Activated CD4-positive, alpha-beta T cell treated with anti-CD3 and anti-CD28 coated beads, Interleukin-2, amount 10 ng/mL, durations not matched to agents 24 days and 14 days (primary cell): ENCODE results near the gene IL17REL. TPM values are rescaled to one million over a fixed set of nuclear protein-coding genes. Genes with fewer than 3 reads are reported as not detected.
"Not testable (repeated sequence)": the region's sequence is repeated elsewhere in the genome, so short reads cannot be mapped to it uniquely, and the experiment has no call there.

ENCODE experiments used
- DNase-seq: peaks from one replicate; pipeline ENCODE4 v3.0.0; 2022
- H3K27ac Mint-ChIP-seq: one replicate; pipeline ENCODE4 v1.8.0; 2022; ENCODE audit warnings: mild to moderate bottlenecking, mixed read lengths
- H3K27me3 Mint-ChIP-seq: one replicate; pipeline ENCODE4 v1.8.0; 2022; ENCODE audit warnings: mixed read lengths
- H3K36me3 Mint-ChIP-seq: one replicate; pipeline ENCODE4 v1.8.0; 2022; ENCODE audit warnings: low read depth, mild to moderate bottlenecking, mixed read lengths
- H3K4me1 Mint-ChIP-seq: one replicate; pipeline ENCODE4 v1.8.0; 2021; ENCODE audit warnings: mixed read lengths
- H3K4me3 Mint-ChIP-seq: one replicate; pipeline ENCODE4 v1.8.0; 2022; ENCODE audit warnings: mild to moderate bottlenecking, moderate library complexity, mixed read lengths
- H3K9me3 Mint-ChIP-seq: one replicate; pipeline ENCODE4 v1.8.0; 2021; ENCODE audit warnings: mixed read lengths
- intact Hi-C: fragments of 100-400 bp; cut with micrococcal nuclease; formaldehyde crosslinking; loops from one replicate; pipeline ENCODE4 v1.15.1; 2023
- total RNA-seq: library from RNA; stranded (reverse); gene quantifications from 2 replicates; pipeline ENCODE4 v1.2.3, GENCODE V29; 2022

The IL17REL gene
- total RNA-seq, 1 donor from 2014 or later, result 0.09 TPM

DNA sequence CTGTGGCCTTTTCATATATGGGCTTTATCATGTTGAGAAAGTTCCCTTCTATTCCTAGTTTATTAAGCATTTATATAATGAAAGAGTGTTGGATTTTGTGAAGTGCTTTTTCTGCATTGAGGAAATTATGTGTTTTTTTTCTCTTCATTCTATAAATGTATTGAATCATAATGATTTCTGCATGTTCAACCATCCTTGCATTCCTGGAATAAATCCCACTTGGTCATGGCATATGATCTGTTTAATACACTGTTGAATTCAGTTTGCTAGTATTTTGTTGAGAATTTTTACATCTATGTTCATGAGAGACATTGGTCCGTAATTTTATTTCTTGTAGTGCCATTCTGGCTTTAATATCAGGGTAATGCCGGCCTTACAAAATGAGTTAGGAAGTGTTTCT, 26.2 kb downstream of the IL17REL start:
- no peak overlapping the region for H3K27ac Mint-ChIP-seq
- H3K36me3 Mint-ChIP-seq, result peaks cover 20% of the 10 kb centered on the region
- DNase-seq, result no peak
- peaks cover 5% of the 10 kb centered on the region for H3K4me1 Mint-ChIP-seq
- H3K9me3 Mint-ChIP-seq, result peaks cover 30% of the 10 kb centered on the region
- peaks cover 35% of the 10 kb centered on the region for H3K27me3 Mint-ChIP-seq
- no peak overlapping the region for H3K4me3 Mint-ChIP-seq
- intact Hi-C loops, result no loop called here

DNA sequence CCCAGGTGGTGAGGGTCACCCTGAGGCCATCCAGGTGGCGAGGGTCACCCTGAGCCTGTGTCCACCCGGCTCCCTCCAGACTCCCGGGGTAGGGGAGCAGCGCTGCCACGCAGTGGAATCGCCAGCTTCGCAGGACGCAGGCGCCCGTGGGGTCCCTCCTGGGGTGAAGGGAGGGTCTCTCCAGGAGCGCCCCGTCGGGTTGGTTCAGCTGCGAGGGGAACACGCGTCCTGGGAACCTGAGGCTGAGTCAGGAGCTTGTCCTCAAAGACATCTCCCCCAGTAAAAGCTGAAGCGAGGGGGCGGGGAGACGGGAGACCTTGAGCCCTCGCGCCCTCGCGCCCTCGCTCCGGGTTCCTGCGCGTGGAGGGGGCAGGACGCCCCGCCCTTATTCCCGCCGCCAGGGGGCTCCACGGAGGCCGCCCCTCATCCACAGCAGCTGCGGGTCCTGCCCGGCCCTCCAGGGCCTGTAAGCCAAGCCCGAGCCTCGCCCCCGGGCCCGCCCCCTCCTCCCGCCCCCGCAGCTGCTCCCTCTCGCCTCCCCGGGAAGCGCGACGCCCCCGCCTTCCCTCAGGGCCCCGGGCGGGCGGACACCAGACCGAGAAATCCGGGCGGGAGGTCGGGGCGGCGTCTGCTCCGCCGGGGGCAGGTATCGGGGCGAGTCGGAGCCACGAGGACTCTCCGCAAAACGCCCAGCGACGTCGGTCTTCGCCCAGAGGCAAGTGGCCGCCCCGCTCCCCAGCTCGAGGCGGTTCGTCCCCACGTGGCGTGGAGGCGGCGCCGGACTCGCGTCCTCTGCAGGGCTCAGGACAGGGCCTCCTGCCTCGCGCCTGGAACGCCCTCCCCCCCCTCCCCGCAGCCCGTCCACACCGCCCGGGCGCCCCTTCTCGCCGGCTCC, 29.2 kb downstream of the IL17REL start:
- Mint-ChIP-seq H3K4me1 (peaks cover 16% of the 10 kb centered on the region), H3K27me3 (peaks cover 30% of the 10 kb centered on the region), H3K4me3 (no peak overlapping the region), H3K9me3 (peaks cover 29% of the 10 kb centered on the region), H3K36me3 (peaks cover 29% of the 10 kb centered on the region), H3K27ac (no peak overlapping the region)
- DNase-seq, result peak; percentile 73
- intact Hi-C loops, result no loop called here

DNA sequence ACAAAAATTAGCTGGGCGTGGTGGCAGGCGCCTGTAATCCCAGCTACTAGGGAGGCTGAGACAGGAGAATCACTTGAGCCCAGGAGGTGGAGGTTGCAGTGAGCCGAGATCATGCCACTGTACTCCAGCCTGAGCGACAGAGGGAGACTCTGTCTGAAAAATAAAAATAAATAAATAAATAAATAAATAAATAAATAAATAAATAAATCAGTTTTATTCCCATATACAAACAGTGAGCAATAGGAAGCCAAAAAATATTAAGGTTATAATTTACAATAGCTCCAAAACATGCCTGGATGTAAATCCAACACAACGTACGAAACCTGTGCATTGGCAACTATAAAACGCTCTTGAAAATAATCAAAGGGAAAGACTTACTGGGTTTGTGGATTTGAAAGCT, 30.8 kb downstream of the IL17REL start:
- peaks cover 17% of the 10 kb centered on the region for H3K4me1 Mint-ChIP-seq
- H3K9me3 Mint-ChIP-seq, result peaks cover 28% of the 10 kb centered on the region
- H3K36me3 Mint-ChIP-seq, result peaks cover 31% of the 10 kb centered on the region
- DNase-seq, intact Hi-C loops, H3K27ac Mint-ChIP-seq, H3K4me3 Mint-ChIP-seq: not testable (repeated sequence)
- H3K27me3 Mint-ChIP-seq, result peaks cover 27% of the 10 kb centered on the region

DNA sequence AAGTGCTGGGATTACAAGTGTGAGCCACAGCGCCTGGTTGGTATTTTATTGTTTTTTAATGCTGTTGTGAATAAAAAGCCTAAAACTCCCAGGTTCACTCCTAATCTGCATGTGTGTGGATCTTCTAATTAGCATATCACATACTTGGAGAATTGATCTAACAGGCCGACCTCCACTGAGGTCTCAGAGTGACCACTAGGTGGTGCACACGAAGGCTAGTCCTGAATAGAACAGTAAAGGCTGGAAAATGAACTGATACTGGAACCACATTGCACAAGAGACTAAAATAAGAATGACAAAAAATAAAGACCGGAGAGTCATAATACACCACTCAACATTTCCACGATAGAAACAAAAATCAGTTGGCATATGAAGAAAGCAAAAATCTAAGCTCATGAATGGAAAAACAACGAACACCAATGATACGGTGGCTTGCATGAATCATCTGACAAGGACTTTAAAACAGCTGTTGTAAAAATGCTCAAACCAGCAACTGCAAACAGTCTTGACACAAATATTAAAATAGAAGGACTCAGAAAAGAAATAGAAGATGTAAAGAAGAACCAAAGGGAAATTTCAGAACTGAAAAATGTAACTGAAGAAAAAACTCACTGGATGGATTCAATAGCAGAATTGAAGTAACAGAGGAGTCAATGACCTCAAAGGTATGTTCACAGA, 32.8 kb downstream of the IL17REL start:
- intact Hi-C loops, result loop anchor here (2.0 kb wide), 1 partner anchor 13 kb away; no protein-coding TSS in a partner anchor
- peak overlapping the region; percentile 11 for H3K4me3 Mint-ChIP-seq
- peaks cover 33% of the 10 kb centered on the region for H3K36me3 Mint-ChIP-seq
- peak overlapping the region; percentile 73 for H3K27ac Mint-ChIP-seq
- H3K9me3 Mint-ChIP-seq, result peaks cover 14% of the 10 kb centered on the region
- peak; percentile 69 for DNase-seq
- H3K4me1 Mint-ChIP-seq, result peaks cover 29% of the 10 kb centered on the region
- H3K27me3 Mint-ChIP-seq, result peaks cover 8% of the 10 kb centered on the region

DNA sequence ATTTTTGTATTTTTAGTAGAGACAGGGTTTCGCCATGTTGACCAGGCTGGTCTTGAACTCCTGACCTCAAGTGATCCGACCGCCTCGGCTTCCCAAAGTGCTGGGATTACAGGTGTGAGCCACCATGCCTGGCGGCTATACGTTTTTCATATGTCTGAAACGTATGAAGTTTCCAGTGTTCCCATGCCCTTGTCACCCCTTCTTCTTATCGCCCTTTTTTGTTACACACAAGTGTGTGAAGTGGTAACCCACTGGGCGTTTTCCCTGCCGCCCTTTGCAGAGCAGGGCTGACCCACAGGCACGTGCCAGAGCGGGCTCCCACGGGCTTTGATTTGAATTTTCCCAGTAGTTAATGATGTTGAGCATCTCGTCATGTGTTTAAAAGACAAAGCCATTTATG, 35.0 kb downstream of the IL17REL start:
- peaks cover 24% of the 10 kb centered on the region for H3K4me1 Mint-ChIP-seq
- peaks cover 10% of the 10 kb centered on the region for H3K9me3 Mint-ChIP-seq
- no peak overlapping the region for H3K27ac Mint-ChIP-seq
- H3K4me3 Mint-ChIP-seq, result no peak overlapping the region
- H3K27me3 Mint-ChIP-seq, result peaks cover 2% of the 10 kb centered on the region
- no peak for DNase-seq
- H3K36me3 Mint-ChIP-seq, result peaks cover 27% of the 10 kb centered on the region
- intact Hi-C loops, result loop anchor here (2.0 kb wide), 2 partner anchors 41 kb away; no protein-coding TSS in a partner anchor

DNA sequence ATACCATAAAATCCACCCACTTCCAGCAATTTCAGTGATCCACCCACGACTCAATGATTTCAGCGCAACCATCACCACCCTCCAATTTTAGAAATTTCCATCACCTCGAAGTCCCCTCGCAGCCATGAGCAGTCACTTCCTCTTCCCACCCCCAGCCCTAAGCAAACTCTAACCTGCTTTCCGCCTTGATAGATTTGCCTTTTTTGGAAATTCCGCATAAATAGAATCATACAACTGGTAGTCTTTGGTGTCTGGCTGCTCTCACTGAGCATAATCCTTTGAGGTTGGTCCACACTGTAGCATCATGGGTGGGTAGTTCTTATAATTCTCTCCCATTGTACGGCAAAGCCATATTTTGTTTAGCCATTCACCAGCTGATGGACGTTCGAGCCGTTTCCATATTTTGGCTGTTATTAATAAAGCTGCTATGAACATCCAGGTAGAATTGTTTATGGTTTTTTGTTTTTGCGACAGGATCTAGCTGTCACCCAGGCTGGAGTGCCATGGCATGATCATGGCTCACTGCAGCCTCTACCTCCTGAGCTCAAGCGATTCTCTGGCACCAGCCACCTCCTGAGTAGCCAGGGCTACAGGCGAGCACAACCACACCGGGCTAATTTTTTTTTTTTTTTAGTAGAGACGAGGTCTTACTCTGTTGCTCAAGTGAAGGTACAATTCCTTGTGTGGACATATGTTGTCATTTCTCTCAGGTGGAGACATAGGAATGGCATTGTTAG, 36.0 kb downstream of the IL17REL start:
- peaks cover 24% of the 10 kb centered on the region for H3K4me1 Mint-ChIP-seq
- no peaks in the 10 kb centered on the region for H3K27me3 Mint-ChIP-seq
- peak; percentile 85 for DNase-seq
- H3K27ac Mint-ChIP-seq, result peak overlapping the region; percentile 71
- peak overlapping the region; percentile 1 for H3K4me3 Mint-ChIP-seq
- peaks cover 25% of the 10 kb centered on the region for H3K36me3 Mint-ChIP-seq
- intact Hi-C loops, result loop anchor here (2.0 kb wide), 2 partner anchors 40 to 42 kb away; no protein-coding TSS in a partner anchor
- peaks cover 8% of the 10 kb centered on the region for H3K9me3 Mint-ChIP-seq

DNA sequence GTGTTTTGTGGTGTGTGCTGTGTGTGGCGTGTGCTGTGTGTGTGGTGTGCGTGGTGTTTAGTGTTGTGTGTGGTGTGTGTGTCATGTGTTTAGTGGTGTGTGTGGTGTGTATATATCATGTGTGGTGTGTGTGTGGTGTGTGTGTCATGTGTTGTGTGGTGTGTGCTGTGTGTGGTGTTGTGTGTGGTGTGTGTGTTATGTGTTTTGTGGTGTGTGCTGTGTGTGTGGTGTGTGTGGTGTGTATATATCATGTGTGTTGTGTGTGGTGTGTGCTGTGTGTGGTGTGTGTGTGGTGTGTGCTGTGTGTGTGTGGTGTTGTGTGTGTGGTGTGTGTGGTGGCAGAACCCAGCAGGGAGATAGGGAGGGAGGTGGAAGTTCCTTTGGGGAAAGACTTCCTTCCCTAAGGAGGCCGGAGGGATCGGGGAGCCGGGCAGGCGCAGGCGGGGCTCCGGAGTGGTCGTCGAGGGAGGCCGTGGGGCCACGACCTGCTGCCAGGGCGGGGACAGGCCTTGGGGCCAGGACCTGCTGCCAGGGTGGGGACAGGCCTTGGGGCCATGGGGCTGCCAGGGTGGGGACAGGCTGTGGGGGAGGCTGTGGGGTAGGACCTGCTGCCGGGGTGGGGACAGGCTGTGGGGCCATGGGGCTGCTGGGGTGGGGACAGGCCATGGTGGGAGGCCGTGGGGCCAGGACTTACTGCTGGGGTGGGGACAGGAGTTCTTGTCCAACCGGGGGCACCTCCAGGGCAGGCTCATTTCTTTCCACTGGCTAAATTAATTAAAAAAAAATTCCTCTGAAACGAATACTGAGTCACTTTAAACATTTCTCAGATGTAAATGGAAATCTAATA, 36.8 kb downstream of the IL17REL start:
- peaks cover 8% of the 10 kb centered on the region for H3K9me3 Mint-ChIP-seq
- H3K36me3 Mint-ChIP-seq, result peaks cover 24% of the 10 kb centered on the region
- intact Hi-C loops, result loop anchor here (2.0 kb wide), 2 partner anchors 39 to 43 kb away; no protein-coding TSS in a partner anchor
- H3K27me3 Mint-ChIP-seq, result no peaks in the 10 kb centered on the region
- DNase-seq, result no peak
- H3K27ac Mint-ChIP-seq, result peak overlapping the region; percentile 96
- H3K4me1 Mint-ChIP-seq, result peaks cover 28% of the 10 kb centered on the region
- H3K4me3 Mint-ChIP-seq, result peak overlapping the region; percentile 60

DNA sequence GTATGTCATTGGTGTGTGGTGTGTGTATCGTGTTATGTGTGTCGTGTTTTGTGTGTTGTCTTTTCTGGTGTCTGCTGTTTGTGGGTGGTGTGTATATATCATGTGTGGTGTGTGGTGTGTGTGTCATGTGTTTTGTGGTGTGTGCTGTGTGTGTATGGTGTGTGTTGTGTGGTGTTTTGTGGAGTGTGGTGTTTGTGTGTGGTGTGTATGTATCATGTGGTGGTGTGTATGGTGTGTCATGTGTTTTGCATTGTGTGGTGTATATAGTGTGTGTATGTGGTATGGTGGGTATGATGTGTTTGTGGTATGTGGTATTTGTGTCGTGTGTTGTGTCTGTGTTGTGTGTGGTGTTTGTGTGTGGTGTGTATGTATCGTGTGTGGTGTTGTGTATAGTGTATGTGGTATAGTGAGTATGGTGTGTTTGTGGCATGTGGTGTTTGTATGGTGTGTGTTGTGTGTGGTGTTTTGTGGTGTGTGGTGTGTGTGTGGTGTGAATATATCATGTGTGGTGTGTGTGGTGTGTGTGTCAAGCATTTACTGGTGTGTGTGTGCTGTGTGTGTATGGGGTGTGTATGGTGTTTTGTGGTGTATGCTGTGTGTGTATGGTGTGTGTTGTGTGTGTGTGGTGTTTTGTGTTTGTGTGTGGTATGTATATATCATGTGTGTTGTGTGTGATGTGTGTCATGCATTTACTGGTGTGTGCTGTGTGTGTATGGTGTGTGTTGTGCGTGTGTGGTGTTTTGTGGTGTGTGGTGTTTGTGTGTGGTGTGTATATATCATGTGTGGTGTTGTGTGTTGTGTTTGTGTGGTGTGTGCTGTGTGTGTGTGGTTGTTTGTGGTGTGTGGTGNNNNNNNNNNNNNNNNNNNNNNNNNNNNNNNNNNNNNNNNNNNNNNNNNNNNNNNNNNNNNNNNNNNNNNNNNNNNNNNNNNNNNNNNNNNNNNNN, 39.3 kb downstream of the IL17REL start:
- peaks cover 15% of the 10 kb centered on the region for H3K36me3 Mint-ChIP-seq
- H3K27ac Mint-ChIP-seq, result no peak overlapping the region
- DNase-seq, result no peak
- no peaks in the 10 kb centered on the region for H3K9me3 Mint-ChIP-seq
- no peaks in the 10 kb centered on the region for H3K27me3 Mint-ChIP-seq
- intact Hi-C loops, result no loop called here
- peaks cover 30% of the 10 kb centered on the region for H3K4me1 Mint-ChIP-seq
- no peak overlapping the region for H3K4me3 Mint-ChIP-seq

DNA sequence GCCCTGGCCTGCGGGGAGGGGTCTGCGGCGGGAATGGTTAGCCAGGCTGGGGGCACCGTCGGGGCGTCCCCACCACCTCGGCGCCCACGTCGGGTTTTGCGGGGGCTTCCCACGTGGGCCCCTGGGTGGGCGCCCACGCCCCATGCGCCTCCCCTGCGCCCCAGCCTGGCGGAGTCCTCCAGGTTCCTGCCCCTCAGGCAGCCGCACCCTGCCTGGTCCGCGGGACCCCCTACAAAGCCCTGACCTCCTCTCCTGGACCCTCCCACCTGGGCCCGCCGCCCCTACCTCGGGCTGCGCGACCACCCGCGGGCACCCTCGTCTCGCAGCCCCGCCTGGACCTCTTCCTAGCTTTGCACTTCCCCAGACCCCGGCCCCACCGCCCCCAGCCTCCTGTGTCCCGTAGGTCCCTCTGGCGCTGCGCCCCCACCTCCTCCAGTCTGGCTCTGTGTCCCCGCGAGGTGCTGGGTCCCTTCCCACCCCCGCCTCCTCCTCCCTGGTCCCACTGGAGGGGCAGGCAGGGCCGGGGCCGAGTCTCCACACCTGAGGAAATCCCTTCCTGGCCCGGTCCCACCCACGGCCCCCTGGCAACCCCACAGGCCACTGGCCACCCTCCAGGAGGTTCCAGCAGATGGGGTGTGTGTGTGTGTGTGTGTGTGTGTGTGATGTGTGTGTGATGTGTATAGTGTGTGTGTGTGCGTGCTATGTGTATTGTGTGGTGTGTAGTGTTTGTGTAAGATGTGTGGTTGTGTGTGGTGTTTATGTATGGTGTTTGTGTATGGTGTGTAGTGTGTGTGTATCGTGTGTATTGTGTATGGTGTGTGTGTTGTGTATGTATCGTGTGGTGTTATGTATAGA, 40.2 kb downstream of the IL17REL start:
- intact Hi-C loops, result no loop called here
- H3K27me3 Mint-ChIP-seq, result no peaks in the 10 kb centered on the region
- H3K9me3 Mint-ChIP-seq, result no peaks in the 10 kb centered on the region
- no peak overlapping the region for H3K4me3 Mint-ChIP-seq
- no peak overlapping the region for H3K27ac Mint-ChIP-seq
- peak; percentile 63 for DNase-seq
- peaks cover 34% of the 10 kb centered on the region for H3K4me1 Mint-ChIP-seq
- peaks cover 17% of the 10 kb centered on the region for H3K36me3 Mint-ChIP-seq

DNA sequence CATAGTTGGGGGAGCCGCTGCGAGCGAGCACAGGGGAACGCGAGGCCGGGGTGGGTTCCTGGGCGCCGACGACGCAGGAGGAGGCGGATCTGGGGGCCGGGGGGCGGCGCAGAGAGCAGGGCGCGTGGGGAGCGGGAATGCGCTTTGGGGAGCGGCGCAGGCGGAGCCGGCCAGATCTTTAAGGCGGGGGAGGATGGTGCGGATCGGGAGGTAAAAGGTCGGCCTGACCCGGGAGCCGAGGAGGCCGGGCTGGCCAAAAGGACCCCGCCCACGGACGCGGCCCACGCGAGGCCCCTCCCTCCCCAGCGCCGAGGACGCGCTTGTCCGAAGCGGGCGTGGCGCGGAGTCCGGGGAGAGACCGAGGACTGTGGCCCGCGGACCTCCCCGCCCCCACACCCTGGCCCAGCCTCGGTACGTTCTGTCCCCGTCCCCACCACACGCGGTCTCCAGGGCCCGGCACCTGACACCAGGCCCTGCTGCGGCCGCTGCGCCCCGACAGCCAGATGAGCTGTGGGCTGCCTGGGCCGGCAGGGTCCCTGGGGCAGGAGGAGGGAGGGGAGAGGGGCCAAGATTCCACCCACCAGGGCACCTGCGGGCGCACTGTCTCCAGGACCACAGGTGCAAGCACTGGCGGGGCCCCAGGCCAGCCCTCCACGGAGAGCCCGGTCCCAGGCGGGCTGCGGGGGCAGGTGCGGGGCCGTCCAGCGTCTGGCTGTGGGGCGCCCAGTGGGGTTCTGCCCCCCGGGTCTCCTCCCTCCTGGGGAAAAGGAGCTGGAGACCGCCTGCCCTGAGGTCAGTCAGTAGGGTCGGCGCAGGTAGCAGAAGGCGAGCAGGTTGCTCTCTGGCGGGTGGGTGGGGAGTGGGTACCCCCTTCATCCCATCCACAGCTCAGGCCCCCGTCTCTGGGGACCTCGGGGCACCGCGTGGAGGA, 41.1 kb downstream of the IL17REL start:
- peaks cover 13% of the 10 kb centered on the region for H3K36me3 Mint-ChIP-seq
- no peaks in the 10 kb centered on the region for H3K9me3 Mint-ChIP-seq
- DNase-seq, result peak; percentile 53
- peak overlapping the region; percentile 96 for H3K27ac Mint-ChIP-seq
- H3K27me3 Mint-ChIP-seq, result no peaks in the 10 kb centered on the region
- intact Hi-C loops, result no loop called here
- H3K4me3 Mint-ChIP-seq, result peak overlapping the region; percentile 85
- H3K4me1 Mint-ChIP-seq, result peaks cover 30% of the 10 kb centered on the region
